Karpas-422 (cell line): Measurements from ENCODE around the gene LIN9. TPM values are rescaled to one million over a fixed set of nuclear protein-coding genes. Genes with fewer than 3 reads are reported as not detected.
A peak's percentile ranks its signal among the peaks of the same experiment; 100 is the strongest.
"Not testable (repeated sequence)": the region's sequence is repeated elsewhere in the genome, so short reads cannot be mapped to it uniquely, and the experiment has no call there.

Experiments
- DNase-seq: peaks from one replicate; pipeline ENCODE4 v3.0.0-alpha.2; 2015
- H2AFZ ChIP-seq: fragments of 200-600 bp; sonication (generic); 2 replicates; pipeline ENCODE4 v1.6.1; 2014; ENCODE audit warnings: antibody characterized with exemption, low read length, mixed read lengths
- H3K27ac ChIP-seq: fragments of 200-600 bp; sonication (generic); 2 replicates; pipeline ENCODE4 v1.5.1; 2014; ENCODE audit warnings: mild to moderate bottlenecking, low read length, moderate library complexity
- H3K27me3 ChIP-seq: fragments of 200-600 bp; sonication (generic); 2 replicates; pipeline ENCODE4 v1.6.1; 2014; ENCODE audit warnings: low read length, mixed read lengths
- H3K36me3 ChIP-seq: fragments of 200-600 bp; sonication (generic); 2 replicates; pipeline ENCODE4 v1.6.1; 2014; ENCODE audit warnings: low read length, mixed read lengths; ENCODE audit not compliant: insufficient read depth
- H3K4me1 ChIP-seq: fragments of 200-600 bp; sonication (generic); 2 replicates; pipeline ENCODE4 v1.6.1; 2014; ENCODE audit warnings: mild to moderate bottlenecking, low read length, mixed read lengths
- H3K4me2 ChIP-seq: fragments of 200-600 bp; sonication (generic); 2 replicates; pipeline ENCODE4 v1.6.1; 2014; ENCODE audit warnings: low read length, low read depth, mild to moderate bottlenecking; ENCODE audit not compliant: poor library complexity, severe bottlenecking
- H3K4me3 ChIP-seq: fragments of 200-600 bp; sonication (generic); 2 replicates; pipeline ENCODE4 v1.5.1; 2014; ENCODE audit warnings: mild to moderate bottlenecking, antibody characterized with exemption, low read length, mixed read lengths
- H3K79me2 ChIP-seq: fragments of 200-600 bp; sonication (generic); 2 replicates; pipeline ENCODE4 v1.6.1; 2014; ENCODE audit warnings: mild to moderate bottlenecking, low read length, mixed read lengths
- H3K9ac ChIP-seq: fragments of 200-600 bp; sonication (generic); 2 replicates; pipeline ENCODE4 v1.6.0; 2014; ENCODE audit warnings: low read length
- H3K9me2 ChIP-seq: fragments of 200-600 bp; sonication (generic), shearing (Covaris generic); replicated peaks from 2 replicates; pipeline ENCODE4 v1.6.0; 2014; ENCODE audit warnings: mild to moderate bottlenecking, low read length, moderate library complexity; ENCODE audit not compliant: insufficient read depth
- H3K9me3 ChIP-seq: fragments of 300-700, 200-600 bp; sonication (generic); 2 replicates; pipeline ENCODE4 v1.6.1; 2014; ENCODE audit warnings: low read length, mixed read lengths
- H4K20me1 ChIP-seq: fragments of 200-600 bp; sonication (generic); 2 replicates; pipeline ENCODE4 v1.6.1; 2014; ENCODE audit warnings: mild to moderate bottlenecking, antibody characterized with exemption, low read length, low read depth; ENCODE audit not compliant: insufficient read depth
- total RNA-seq: library from RNA; depleted of rRNA; stranded (reverse); fragments of >200 nt; shearing (Covaris generic); gene quantifications from 2 replicates; pipeline ENCODE4 v1.2.3, GENCODE V29; 2014; ENCODE audit warnings: low replicate concordance

The LIN9 gene
- total RNA-seq, 1 experiment from 2014 or later = 22.0 TPM

DNA sequence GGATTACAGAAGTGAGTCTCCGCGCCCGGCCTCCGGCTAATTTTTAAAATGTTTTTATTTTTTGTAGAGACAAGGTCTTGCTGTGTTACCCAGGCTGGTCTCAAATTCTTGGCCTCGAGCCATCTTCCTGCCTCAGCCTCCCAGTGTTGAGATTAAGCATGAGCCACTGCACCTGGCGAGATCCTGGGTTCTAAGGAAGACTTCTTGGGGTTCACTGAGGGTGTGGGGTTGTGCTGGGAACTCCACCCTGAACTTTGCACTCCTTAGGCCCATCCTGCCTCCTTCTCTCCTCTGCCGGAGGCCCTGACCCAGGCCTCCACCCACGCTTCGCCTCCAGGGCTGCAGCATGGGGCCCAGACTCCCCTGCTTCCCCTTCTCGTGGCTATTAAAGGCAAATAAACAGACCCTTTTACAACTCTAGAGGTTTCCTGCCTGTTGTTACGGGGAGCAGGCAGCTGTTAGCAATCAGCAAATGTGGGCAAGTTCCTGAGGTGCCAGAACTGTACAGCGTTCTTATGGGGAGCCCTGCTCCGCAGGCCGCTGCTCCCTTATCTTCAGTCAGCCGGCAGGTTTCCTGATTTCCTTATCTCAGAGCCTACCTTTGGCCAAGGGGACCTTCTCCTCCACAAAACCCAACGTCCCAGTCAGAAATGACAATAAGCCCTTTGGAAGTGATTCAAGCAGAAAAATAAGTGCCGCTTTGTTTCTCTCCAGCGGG lies 41.0 kb upstream of the LIN9 start:
- Histone ChIP-seq H3K4me3 (peak overlapping the region; percentile 5; the same call in 1 of the 2 replicates), H3K9me2 (no peaks in the 10 kb centered on the region), H3K9me3 (no peaks in the 10 kb centered on the region), H2AFZ (peak overlapping the region; percentile 10; the same call in 1 of the 2 replicates), H3K4me1 (peaks cover 90% of the 10 kb centered on the region), H3K4me2 (peak overlapping the region; percentile 49), H3K36me3 (peaks cover 13% of the 10 kb centered on the region), H4K20me1 (no peaks in the 10 kb centered on the region), H3K27ac (peak overlapping the region; percentile 99), H3K79me2 (no peaks in the 10 kb centered on the region), H3K9ac (peak overlapping the region; percentile 72), H3K27me3 (no peaks in the 10 kb centered on the region)
- DNase-seq = peak; percentile 82

DNA sequence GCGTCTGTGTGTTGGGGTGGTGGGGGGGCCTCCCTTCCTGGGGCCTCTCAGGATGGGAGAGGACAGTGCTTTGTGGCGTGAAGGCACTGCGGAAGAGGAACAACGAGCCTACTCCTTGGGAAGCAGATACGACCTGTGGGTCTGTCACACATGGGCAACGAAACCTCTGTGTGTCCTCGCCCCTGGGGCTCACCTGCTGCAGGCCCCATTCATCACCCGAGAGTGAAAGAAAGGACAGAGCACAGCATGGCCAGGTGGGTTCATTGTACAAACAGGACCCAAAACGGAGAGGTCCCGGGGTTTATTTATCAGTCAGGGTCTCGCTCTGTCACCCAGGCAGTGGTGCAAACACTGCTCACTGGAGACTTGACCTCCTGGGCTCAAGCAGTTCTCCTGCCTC lies 40.1 kb upstream of the LIN9 start:
- peak; percentile 71 for DNase-seq
- Histone ChIP-seq H3K9me3 (no peaks in the 10 kb centered on the region), H3K4me1 (peaks cover 90% of the 10 kb centered on the region), H3K9ac (peak overlapping the region; percentile 72), H3K27me3 (no peaks in the 10 kb centered on the region), H3K4me2 (peak overlapping the region; percentile 38), H4K20me1 (no peaks in the 10 kb centered on the region), H3K9me2 (no peaks in the 10 kb centered on the region), H2AFZ (0 out of 2 replicates have a peak overlapping the region, but pooled peaks have one; percentile 10), H3K4me3 (no peak overlapping the region), H3K36me3 (peaks cover 13% of the 10 kb centered on the region), H3K27ac (peak overlapping the region; percentile 99), H3K79me2 (no peaks in the 10 kb centered on the region)

DNA sequence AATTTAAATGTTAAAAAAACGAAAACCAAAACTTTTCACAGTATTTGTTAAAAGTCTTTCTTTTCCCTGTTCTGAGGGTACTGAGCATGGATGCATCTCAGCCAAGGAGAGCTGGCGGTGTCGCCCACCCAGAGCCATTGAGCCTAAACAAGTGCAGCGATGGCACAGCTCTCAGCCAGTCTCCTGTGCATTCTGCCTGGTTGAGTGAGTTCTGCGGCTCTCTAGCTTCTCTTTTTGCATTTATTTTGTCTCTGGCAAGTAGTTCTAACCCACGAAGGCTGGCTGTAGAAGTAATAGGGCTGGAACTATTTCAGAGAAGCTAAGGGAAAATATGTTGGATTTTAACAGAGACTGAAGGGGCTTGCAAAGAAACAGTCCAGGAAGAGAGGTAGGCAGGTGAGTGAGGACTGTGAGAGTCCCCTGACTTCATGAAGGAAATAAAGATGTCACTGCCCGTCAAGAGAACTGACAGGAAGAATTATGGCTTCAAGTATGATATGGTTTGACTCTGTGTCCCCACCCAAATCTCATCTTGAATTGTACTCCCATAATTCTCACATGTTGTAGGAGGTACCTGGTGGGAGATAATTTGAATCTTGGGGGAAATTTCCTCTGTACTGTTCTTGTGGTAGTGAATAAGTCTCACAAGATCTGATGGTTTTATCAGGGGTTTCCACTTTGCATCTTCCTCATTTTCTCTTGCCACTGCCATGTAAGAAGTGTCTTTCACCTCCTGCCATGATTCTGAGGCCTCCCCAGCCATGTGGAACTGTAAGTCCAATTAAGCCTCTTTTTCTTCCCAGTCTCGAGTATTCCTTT lies 35.7 kb upstream of the LIN9 start:
- H3K79me2 ChIP-seq = no peaks in the 10 kb centered on the region
- no peaks in the 10 kb centered on the region for H3K36me3 ChIP-seq
- H3K9me2 ChIP-seq = no peaks in the 10 kb centered on the region
- no peaks in the 10 kb centered on the region for H3K27me3 ChIP-seq
- peak overlapping the region; percentile 96 for H3K27ac ChIP-seq
- peak overlapping the region; percentile 54 for H3K4me2 ChIP-seq
- DNase-seq = peak; percentile 76
- H4K20me1 ChIP-seq = no peaks in the 10 kb centered on the region
- 0 out of 2 replicates have a peak overlapping the region, but pooled peaks have one; percentile 63 for H2AFZ ChIP-seq
- no peaks in the 10 kb centered on the region for H3K9me3 ChIP-seq
- H3K4me3 ChIP-seq = peak overlapping the region; percentile 32; the same call in 1 of the 2 replicates
- peak overlapping the region; percentile 55 for H3K9ac ChIP-seq
- peaks cover 57% of the 10 kb centered on the region for H3K4me1 ChIP-seq

DNA sequence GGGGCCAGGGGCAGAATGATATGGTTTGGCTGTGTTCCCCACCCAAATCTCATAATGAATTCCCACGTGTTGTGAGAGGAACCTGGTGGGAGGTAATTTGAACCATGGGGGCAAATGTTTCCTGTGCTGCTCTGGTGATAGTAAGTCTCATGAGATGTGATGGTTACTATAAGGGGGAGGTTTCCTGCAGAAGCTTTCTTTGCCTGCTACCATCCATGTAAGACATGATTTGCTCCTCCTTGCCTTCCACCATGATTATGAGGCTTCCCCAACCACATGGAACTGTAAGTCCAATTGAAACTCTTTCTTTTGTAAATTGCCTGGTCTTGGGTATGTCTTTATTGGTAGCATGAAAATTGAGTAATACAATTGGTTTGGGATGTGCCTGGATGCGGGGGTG lies 33.7 kb upstream of the LIN9 start:
- no peak for DNase-seq
- Histone ChIP-seq H3K9me3 (no peaks in the 10 kb centered on the region), H3K79me2 (no peaks in the 10 kb centered on the region), H3K27ac (no peak overlapping the region), H3K4me3 (no peak overlapping the region), H4K20me1 (no peaks in the 10 kb centered on the region), H3K36me3 (no peaks in the 10 kb centered on the region), H3K4me1 (peaks cover 43% of the 10 kb centered on the region), H2AFZ (no peak overlapping the region), H3K4me2 (no peak overlapping the region), H3K9me2 (no peaks in the 10 kb centered on the region), H3K9ac (no peak overlapping the region), H3K27me3 (no peaks in the 10 kb centered on the region)

DNA sequence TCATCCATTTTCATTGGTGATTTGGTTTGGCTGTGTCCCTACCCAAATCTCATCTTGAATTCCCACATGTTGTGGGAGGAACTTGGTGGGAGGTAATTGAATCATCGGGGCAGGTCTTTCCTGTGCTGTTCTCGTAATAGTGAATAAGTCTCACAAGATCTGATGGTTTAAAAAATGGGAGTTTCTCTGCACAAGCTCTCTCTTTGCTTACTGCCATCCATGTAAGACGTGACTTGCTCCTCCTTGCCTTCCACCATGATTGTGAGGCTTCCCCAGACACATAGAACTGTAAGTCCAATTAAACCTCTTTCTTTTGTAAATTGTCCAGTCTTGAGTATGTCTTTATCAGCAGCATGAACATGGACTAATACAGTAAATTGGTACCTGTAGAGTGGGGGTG lies 31.1 kb upstream of the LIN9 start:
- H3K9me2 ChIP-seq, DNase-seq, H3K27ac ChIP-seq, H3K4me3 ChIP-seq, H3K9me3 ChIP-seq, H4K20me1 ChIP-seq, H2AFZ ChIP-seq, H3K9ac ChIP-seq, H3K79me2 ChIP-seq, H3K36me3 ChIP-seq, H3K27me3 ChIP-seq, H3K4me2 ChIP-seq: not testable (repeated sequence)
- peaks cover 50% of the 10 kb centered on the region for H3K4me1 ChIP-seq

DNA sequence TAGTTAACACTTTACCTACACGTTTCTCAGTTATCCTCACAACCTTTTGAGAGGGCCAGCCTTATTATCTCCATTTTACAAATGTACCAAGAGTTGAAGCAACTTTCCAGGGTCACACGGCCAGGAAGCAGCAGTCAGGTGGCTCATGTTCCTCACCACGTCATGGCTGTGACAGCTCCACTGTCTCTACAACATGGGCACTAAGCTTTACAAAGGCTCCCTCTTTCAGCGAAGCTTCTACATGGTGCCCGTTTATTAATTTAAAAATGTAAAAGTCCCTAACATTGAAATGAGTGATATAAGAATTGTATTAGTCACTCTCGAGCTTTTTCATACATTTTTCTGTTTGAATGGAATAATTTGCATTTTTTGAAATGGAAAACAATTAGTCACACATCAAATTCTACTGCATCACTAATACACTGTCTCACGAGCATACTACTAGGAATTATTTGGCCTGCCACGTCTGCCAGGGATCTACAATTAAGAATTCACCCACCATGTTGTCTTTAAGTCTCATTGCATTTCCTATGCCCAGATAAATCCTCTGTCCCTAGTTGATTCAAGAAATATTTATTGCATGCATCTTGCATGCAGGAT lies 28.4 kb upstream of the LIN9 start:
- H2AFZ ChIP-seq = peak overlapping the region; percentile 77

DNA sequence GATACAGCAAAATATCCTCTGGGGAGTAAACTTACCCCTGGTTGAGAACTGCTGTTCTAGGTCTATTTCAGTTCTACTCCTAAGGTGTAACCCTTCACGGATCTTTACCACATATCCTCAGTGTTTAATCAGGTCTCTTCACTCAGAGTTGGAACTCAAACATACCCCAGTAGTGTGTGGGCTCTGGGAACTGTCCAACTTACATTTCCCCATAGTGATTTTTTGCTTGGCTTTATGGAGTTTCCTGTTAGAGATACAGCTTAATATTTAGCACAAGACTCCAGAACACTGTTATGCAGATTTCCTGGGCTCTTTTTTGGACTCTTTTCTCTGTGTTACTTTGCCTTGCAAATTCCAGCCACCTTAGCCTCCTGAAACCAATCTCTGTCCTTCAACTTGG lies 26.7 kb upstream of the LIN9 start:
- no peak overlapping the region for H3K4me3 ChIP-seq
- H3K27ac ChIP-seq = peak overlapping the region; percentile 89
- H3K4me2 ChIP-seq = peak overlapping the region; percentile 44
- no peaks in the 10 kb centered on the region for H4K20me1 ChIP-seq
- H3K9me3 ChIP-seq = no peaks in the 10 kb centered on the region
- H3K79me2 ChIP-seq = no peaks in the 10 kb centered on the region
- no peaks in the 10 kb centered on the region for H3K9me2 ChIP-seq
- 0 out of 2 replicates have a peak overlapping the region, but pooled peaks have one; percentile 17 for H2AFZ ChIP-seq
- no peaks in the 10 kb centered on the region for H3K27me3 ChIP-seq
- DNase-seq = peak; percentile 74
- peak overlapping the region; percentile 30; the same call in 1 of the 2 replicates for H3K9ac ChIP-seq
- H3K36me3 ChIP-seq = no peaks in the 10 kb centered on the region
- H3K4me1 ChIP-seq = peaks cover 53% of the 10 kb centered on the region

More for the DNA sequence above, 28.4 kb upstream of the LIN9 start:
- no peaks in the 10 kb centered on the region for H3K9me3 ChIP-seq
- no peak overlapping the region for H3K4me2 ChIP-seq
- H3K9me2 ChIP-seq = no peaks in the 10 kb centered on the region
- H3K4me3 ChIP-seq = no peak overlapping the region
- H3K79me2 ChIP-seq = no peaks in the 10 kb centered on the region
- H3K27ac ChIP-seq = peak overlapping the region; percentile 51
- H3K36me3 ChIP-seq = no peaks in the 10 kb centered on the region
- H3K4me1 ChIP-seq = peaks cover 47% of the 10 kb centered on the region
- H3K9ac ChIP-seq = no peak overlapping the region
- DNase-seq = no peak
- no peaks in the 10 kb centered on the region for H3K27me3 ChIP-seq
- no peaks in the 10 kb centered on the region for H4K20me1 ChIP-seq

DNA sequence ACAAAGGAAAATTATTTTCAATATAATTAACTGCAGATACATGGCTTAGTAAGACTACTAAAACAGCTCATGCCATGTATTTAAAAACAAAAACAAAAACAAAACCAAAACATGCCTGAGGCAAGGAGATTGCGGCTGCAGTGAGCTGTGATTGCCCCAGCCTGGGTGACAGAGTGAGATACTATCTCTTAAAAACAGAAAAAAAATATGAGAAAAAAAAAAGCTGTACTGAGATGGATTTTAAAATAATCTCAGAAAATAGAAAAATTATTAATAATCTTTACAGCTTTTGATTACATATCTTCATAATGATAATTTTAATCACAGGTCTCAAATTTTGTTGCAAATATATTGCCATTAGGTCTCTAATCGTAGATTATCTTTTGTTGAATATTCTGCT lies 24.0 kb upstream of the LIN9 start:
- Histone ChIP-seq H2AFZ (peak overlapping the region; percentile 84), H3K4me2 (peak overlapping the region; percentile 98), H3K9me3 (no peaks in the 10 kb centered on the region), H3K79me2 (no peaks in the 10 kb centered on the region), H3K27me3 (no peaks in the 10 kb centered on the region), H3K9me2 (no peaks in the 10 kb centered on the region), H3K9ac (peak overlapping the region; percentile 66), H3K4me3 (peak overlapping the region; percentile 61), H3K36me3 (no peaks in the 10 kb centered on the region), H3K27ac (peak overlapping the region; percentile 89), H3K4me1 (peaks cover 50% of the 10 kb centered on the region), H4K20me1 (no peaks in the 10 kb centered on the region)
- DNase-seq = peak; percentile 65
